Measurements from ENCODE around the gene ABCG8.

DNA sequence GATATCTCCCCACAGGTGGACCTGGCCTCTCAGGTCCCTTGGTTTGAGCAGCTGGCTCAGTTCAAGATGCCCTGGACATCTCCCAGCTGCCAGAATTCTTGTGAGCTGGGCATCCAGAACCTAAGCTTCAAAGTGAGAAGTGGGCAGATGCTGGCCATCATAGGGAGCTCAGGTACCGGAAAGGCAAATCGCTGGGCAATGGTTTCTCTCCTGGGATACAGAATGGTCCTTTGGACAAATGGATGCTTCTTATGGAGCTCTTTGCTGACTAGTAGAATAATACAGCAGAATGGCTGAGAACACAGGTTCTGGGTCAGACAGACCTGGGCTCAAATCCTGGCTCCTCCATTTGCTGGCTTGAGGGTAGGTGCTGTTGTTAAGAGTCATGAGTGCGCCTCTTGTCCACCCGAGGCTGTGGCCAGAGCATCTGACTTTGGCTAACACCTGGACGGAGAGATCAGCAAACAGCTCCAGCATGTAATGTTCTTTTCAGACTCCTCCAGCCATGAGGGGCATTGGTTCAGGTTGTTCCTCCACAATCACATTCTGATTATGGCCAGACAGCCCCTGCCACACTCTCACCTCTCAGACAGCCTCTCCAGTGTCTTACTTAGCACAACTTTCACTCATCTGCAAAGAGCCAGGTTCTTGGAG is 7.5 kb downstream of the ABCG8 start:
- TF ChIP-seq, protein P1, sequence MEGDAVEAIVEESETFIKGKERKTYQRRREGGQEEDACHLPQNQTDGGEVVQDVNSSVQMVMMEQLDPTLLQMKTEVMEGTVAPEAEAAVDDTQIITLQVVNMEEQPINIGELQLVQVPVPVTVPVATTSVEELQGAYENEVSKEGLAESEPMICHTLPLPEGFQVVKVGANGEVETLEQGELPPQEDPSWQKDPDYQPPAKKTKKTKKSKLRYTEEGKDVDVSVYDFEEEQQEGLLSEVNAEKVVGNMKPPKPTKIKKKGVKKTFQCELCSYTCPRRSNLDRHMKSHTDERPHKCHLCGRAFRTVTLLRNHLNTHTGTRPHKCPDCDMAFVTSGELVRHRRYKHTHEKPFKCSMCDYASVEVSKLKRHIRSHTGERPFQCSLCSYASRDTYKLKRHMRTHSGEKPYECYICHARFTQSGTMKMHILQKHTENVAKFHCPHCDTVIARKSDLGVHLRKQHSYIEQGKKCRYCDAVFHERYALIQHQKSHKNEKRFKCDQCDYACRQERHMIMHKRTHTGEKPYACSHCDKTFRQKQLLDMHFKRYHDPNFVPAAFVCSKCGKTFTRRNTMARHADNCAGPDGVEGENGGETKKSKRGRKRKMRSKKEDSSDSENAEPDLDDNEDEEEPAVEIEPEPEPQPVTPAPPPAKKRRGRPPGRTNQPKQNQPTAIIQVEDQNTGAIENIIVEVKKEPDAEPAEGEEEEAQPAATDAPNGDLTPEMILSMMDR (IDR thresholded peaks at IDR 0.05), result no peak
- TF ChIP-seq EP300 (IDR thresholded peaks at IDR 0.05), result no peak
- TF ChIP-seq POLR2A (IDR thresholded peaks at IDR 0.05), result no peak

Measured in stomach (tissue), 4 donors.